Mesothelial cell of epicardium (in vitro differentiated cells): ENCODE data around the gene CASQ2. TPM values are rescaled to one million over a fixed set of nuclear protein-coding genes. Genes with fewer than 3 reads are reported as not detected.
A peak's percentile ranks its signal among the peaks of the same experiment; 100 is the strongest.

ENCODE experiments used
- DNase-seq, 2 experiments: peaks; one replicate each; pipeline ENCODE4 v3.0.0; 2021; ENCODE audit warnings: low spot score in 2 of 2; ENCODE audit not compliant: unreplicated experiment in 2 of 2
- H3K27ac Mint-ChIP-seq: 2 replicates; pipeline ENCODE4 v1.8.0; 2021; ENCODE audit warnings: mixed read lengths
- H3K27me3 Mint-ChIP-seq: 2 replicates; pipeline ENCODE4 v1.8.0; 2021; ENCODE audit warnings: low read depth, mixed read lengths
- H3K36me3 Mint-ChIP-seq: 2 replicates; pipeline ENCODE4 v1.8.0; 2021; ENCODE audit warnings: mixed read lengths
- H3K4me1 Mint-ChIP-seq: 2 replicates; pipeline ENCODE4 v1.8.0; 2021; ENCODE audit warnings: mixed read lengths
- H3K4me3 Mint-ChIP-seq: 2 replicates; pipeline ENCODE4 v1.8.0; 2021; ENCODE audit warnings: mild to moderate bottlenecking, moderate library complexity, mixed read lengths
- H3K9me3 Mint-ChIP-seq: 2 replicates; pipeline ENCODE4 v1.8.0; 2021; ENCODE audit warnings: mixed read lengths
- total RNA-seq: library from RNA; stranded (reverse); gene quantifications from 3 replicates; pipeline ENCODE4 v1.2.1, GENCODE V29; 2021
- TF ChIP-seq, protein P1 (sequence below): fragments of 200-600 bp; sonication (generic); IDR thresholded peaks from one replicate; pipeline ENCODE4 v1.5.0; 2021; ENCODE audit warnings: antibody characterized with exemption; ENCODE audit not compliant: unreplicated experiment

CASQ2 gene
- total RNA-seq, 1 donor from 2014 or later, result 0.13 TPM

DNA sequence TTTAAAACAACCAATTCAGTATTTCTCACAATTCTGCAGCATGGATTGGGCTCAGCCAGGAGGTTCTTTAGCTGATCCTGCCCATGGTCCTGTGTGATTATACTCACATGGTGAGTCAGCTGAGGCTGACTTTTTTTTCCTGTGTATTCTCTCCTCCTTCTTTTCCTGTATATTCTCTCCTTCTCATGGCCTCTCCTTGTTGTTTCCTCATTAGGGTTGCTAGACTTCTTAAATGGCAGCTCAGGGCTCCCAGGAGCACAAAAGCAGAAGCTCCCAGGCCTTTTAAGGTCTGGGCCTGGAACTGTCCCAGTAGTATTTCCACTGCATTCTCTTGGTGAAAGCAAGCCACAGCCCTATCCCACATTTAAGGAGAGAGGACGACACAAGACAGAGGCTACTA, 99.9 kb downstream of the CASQ2 start:
- Mint-ChIP-seq H3K27ac (peak overlapping the region; percentile 82), H3K36me3 (peaks cover 36% of the 10 kb centered on the region), H3K9me3 (peaks cover 5% of the 10 kb centered on the region), H3K4me3 (no peak overlapping the region), H3K4me1 (peaks cover 21% of the 10 kb centered on the region), H3K27me3 (no peaks in the 10 kb centered on the region)
- TF ChIP-seq, protein P1, sequence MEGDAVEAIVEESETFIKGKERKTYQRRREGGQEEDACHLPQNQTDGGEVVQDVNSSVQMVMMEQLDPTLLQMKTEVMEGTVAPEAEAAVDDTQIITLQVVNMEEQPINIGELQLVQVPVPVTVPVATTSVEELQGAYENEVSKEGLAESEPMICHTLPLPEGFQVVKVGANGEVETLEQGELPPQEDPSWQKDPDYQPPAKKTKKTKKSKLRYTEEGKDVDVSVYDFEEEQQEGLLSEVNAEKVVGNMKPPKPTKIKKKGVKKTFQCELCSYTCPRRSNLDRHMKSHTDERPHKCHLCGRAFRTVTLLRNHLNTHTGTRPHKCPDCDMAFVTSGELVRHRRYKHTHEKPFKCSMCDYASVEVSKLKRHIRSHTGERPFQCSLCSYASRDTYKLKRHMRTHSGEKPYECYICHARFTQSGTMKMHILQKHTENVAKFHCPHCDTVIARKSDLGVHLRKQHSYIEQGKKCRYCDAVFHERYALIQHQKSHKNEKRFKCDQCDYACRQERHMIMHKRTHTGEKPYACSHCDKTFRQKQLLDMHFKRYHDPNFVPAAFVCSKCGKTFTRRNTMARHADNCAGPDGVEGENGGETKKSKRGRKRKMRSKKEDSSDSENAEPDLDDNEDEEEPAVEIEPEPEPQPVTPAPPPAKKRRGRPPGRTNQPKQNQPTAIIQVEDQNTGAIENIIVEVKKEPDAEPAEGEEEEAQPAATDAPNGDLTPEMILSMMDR, result no peak
- DNase-seq, result no peak

DNA sequence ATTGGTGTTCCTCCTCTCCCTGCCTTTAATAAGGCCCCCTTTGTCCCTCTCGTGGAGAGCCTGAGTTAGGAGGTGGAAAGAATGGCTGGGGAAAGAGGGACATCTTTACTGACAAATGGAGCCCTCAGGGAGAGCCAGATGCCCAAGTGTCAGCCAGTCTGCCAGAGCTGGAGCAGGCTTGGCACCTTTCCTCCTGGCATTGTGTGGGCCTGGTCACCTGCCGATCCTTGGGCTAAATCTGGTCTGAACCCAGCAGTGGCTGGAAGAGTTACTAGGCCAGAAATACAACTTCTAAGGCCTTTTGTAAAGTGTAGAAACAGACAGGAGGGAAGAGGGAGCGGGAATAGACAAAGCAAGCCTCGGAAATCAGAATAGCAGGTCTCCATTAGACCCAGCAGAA, 101.8 kb downstream of the CASQ2 start:
- no peak overlapping the region for H3K27ac Mint-ChIP-seq
- no peaks in the 10 kb centered on the region for H3K27me3 Mint-ChIP-seq
- no peak overlapping the region for H3K4me3 Mint-ChIP-seq
- peaks cover 5% of the 10 kb centered on the region for H3K9me3 Mint-ChIP-seq
- peaks cover 43% of the 10 kb centered on the region for H3K36me3 Mint-ChIP-seq
- TF ChIP-seq, protein P1, result no peak
- peaks cover 21% of the 10 kb centered on the region for H3K4me1 Mint-ChIP-seq
- DNase-seq, result no peak

DNA sequence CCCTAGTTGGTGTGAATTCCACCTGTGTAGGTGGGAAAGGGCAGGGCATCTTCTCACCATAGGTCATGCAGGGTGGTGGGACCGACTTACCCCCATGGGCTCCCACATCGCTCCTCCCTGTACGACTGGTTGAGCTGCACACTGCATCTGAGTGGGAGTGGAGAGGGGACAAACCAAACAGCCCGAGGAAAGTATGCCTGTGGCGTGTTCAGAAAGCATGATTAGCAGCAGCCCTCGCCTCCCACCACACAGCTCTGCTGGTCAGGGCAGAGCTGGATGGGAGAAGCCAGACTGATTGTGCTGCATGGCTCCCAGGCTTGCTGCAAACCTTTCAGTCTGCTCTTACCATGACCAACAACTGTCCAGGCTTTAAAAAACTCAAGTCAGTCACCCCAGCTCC, 102.3 kb downstream of the CASQ2 start:
- Mint-ChIP-seq H3K27me3 (no peaks in the 10 kb centered on the region), H3K36me3 (peaks cover 43% of the 10 kb centered on the region), H3K9me3 (peaks cover 5% of the 10 kb centered on the region), H3K27ac (peak overlapping the region; percentile 8), H3K4me1 (peaks cover 18% of the 10 kb centered on the region), H3K4me3 (no peak overlapping the region)
- no peak for DNase-seq
- TF ChIP-seq, protein P1, result no peak

DNA sequence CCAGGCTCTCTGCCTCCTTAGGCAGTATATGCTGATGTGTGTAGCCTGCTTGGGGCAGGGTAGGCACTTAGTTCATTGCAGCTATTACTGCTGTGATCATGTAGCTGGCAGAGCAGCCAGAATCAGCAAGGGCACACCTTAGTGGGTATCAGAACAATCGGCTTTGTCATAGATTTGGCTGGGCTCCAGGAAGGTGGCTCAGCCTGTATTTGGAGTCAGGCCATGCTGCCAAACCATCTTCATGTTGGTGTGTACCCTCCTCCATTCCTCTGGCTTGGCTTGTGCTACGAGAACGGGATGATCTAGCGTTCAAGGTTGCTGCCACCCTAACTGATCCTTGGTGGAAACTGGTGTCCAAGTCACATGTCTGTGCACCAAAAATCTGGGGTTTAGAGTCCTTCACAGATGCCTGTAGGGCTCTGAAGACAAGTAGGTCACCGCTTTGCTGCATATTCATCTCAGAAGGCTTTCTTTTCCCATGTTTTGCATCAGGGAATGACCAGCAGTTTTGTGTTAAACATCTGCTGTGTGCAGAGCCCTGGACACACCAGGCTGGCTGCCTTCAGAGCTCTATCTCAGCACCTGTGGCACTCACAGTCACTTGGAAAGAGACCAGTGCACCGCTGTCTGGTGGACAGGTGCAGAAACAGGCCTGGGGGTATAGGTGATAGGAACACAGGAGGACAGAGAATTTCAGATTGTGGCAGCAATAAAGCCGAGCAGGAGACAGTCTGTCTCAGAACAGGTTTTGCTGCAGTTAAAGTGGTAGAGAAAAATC, 103.0 kb downstream of the CASQ2 start:
- Mint-ChIP-seq H3K36me3 (peaks cover 47% of the 10 kb centered on the region), H3K9me3 (peaks cover 5% of the 10 kb centered on the region), H3K27ac (peak overlapping the region; percentile 8), H3K27me3 (no peaks in the 10 kb centered on the region), H3K4me3 (no peak overlapping the region), H3K4me1 (peaks cover 16% of the 10 kb centered on the region)
- DNase-seq, result no peak
- TF ChIP-seq, protein P1, result no peak

DNA sequence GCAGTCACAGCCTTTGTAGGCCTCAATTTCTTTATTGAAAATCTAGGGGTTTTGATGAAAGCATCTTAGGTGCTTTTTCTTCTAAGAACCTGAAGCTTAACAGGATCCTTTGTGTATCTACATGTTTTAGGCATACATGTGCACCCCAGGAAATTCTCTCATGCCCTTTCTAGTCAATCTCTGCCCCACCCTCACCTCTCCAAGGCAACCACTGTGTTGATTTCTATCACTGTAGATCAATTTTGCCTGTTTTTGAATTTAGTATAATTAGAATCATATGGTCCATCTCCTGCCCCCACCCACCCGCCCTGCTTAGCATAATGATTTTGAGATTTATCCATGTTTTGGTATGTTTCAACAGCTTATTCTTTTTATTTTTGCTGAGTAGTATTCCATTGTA, 107.4 kb downstream of the CASQ2 start:
- H3K4me1 Mint-ChIP-seq, result peaks cover 15% of the 10 kb centered on the region
- DNase-seq, result no peak
- H3K27ac Mint-ChIP-seq, result no peak overlapping the region
- TF ChIP-seq, protein P1, result no peak
- no peaks in the 10 kb centered on the region for H3K9me3 Mint-ChIP-seq
- H3K36me3 Mint-ChIP-seq, result peaks cover 31% of the 10 kb centered on the region
- no peak overlapping the region for H3K4me3 Mint-ChIP-seq
- no peaks in the 10 kb centered on the region for H3K27me3 Mint-ChIP-seq
